ENCODE results near the gene ARMC2. TPM values are rescaled to one million over a fixed set of nuclear protein-coding genes. Genes with fewer than 3 reads are reported as not detected.

Gene ARMC2
- total and polyA plus RNA-seq, 2 of the 8 experiments (the other 6 are each of a cell fraction or from before 2014, with no cell fraction given): 1.6 to 4.4 TPM

- TF ChIP-seq CEBPB (IDR thresholded peaks at IDR 0.05; ENCODE audit: low read depth, low read length): no peak
- TF ChIP-seq SP1 (IDR thresholded peaks at IDR 0.05; ENCODE audit: low read depth, low read length): no peak
- TF ChIP-seq RNF2 (IDR thresholded peaks at IDR 0.05; ENCODE audit: borderline replicate concordance, low read depth, low read length, missing control alignments, poor library complexity, severe bottlenecking): no peak
- TF ChIP-seq YY1 (IDR thresholded peaks at IDR 0.05; ENCODE audit: low read depth, low read length): no peak
- no peak for TF ChIP-seq POU5F1 (IDR thresholded peaks at IDR 0.05; ENCODE audit: low read depth, low read length)
- TF ChIP-seq POLR2A (IDR thresholded peaks at IDR 0.05; ENCODE audit: control extremely low read depth in 1 of 2, low read depth in 2 of 2, low read length in 2 of 2): no peak
- TF ChIP-seq KDM1A (IDR thresholded peaks at IDR 0.05; ENCODE audit: borderline replicate concordance, low read length): no peak
Observed at GRCh38 chr6:109002051-109002697, 154.0 kb downstream of the ARMC2 start (continued).

All from H1 (cell line).